IPS-18c (cell line): ENCODE results near the gene SUFU.

Source experiments
- H3K4me3 ChIP-seq: 2 replicates; pipeline ENCODE4 v1.7.0; 2013; ENCODE audit warnings: low read depth, mild to moderate bottlenecking, low read length, moderate library complexity; ENCODE audit not compliant: insufficient read depth
- H3K9me3 ChIP-seq: one replicate; pipeline ENCODE4 v1.6.1; 2013; ENCODE audit warnings: mild to moderate bottlenecking, low read length, moderate library complexity; ENCODE audit not compliant: control insufficient read depth, insufficient read depth

SUFU gene

GRCh38 chr10:102614888-102615287, 111.1 kb downstream of the SUFU start:
- no peaks in the 10 kb centered on the region for H3K9me3 ChIP-seq
- no peak overlapping the region for H3K4me3 ChIP-seq

DNA sequence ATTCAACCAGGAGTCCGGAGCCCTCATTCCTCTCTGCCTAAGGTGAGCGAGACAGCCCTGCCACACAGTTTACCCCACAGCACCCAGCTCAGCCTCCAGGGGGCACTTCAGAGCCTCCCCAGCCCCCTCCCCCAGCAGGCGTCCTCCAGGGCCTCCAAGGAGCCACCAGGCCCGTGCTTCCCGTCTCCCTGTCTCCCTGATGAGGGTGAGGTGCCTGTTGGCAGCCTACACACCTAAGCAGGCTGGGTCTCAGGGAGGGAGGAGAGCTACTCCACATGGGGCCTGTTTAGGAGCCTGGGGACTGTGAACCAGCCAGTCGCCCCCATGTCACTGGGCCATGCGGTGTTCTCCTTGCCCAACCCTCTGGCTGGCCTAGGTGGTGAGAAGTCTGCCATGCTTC, 111.6 kb downstream of the SUFU start:
- Histone ChIP-seq H3K9me3 (no peaks in the 10 kb centered on the region), H3K4me3 (no peak overlapping the region)

GRCh38 chr10:102616066-102616770, 112.4 kb downstream of the SUFU start:
- no peaks in the 10 kb centered on the region for H3K9me3 ChIP-seq
- no peak overlapping the region for H3K4me3 ChIP-seq

DNA sequence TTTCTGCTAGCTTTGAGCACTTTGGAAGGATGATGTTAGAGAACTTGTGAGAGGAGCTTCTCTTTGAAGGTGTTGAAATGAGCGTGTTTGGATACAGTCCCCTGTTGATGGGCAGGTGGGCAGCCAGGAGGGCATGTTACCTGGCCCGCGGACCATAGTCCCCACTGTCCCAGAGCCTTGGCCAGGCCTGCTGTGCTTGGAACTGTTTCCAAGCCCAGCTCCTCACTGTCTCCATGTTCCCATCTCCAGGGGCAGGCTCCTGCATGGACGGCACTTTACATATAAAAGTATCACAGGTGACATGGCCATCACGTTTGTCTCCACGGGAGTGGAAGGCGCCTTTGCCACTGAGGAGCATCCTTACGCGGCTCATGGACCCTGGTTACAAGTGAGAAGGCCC, 113.3 kb downstream of the SUFU start:
- H3K9me3 ChIP-seq, result no peaks in the 10 kb centered on the region
- no peak overlapping the region for H3K4me3 ChIP-seq

DNA sequence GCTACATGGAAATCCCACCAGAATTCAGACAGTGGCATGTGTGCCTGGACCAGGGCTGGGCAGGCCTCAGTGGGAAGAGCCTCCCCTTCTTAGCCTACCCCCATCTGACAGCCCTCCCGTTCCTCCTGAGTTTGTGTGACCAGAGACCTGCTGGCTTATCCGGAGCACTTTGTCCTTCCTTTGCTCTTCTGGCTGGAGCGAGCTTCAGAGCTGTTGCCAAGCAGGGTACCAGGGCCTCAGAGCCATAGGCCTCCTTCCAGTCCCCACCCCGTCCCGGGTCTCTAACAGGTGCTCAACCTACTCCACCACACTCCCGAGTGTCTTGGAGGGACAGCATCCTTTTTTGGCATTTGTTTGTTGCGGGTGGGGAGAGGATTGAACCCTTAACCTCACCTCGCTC, 114.0 kb downstream of the SUFU start:
- no peaks in the 10 kb centered on the region for H3K9me3 ChIP-seq
- H3K4me3 ChIP-seq, result no peak overlapping the region

DNA sequence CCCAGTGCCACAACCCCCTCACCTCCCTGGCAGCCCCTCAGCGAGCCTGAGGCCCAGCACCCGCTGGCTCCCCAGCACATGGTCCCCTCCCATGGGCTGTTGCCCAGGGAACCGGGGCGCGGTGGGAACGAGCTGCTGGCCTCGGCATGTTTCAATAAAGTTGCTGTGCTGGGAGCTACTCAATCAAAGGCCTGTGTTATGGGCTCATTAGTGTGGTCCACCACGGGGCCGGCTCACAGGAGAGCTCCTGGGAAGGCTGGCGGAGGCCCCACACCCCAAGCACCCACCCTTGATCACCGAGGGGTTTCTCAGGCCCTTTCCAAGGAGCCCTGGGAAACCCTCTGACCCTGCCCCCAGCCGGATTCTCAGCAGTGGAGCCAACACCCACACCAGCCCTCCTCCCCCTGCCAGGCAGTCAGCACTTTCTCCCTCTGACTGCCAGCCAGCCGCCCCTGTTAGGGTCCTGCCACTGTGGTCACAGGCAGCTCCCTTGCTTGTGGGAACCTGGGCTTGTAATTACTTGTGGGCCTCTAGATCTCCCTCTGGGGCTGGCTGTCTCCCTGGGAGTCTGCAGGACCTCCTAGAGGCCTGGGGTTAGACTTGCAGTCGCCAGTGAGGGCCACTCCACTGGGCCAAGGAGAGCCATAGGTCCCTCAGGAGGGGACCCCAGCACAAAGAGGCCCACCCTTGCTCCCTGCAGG, 115.7 kb downstream of the SUFU start:
- Histone ChIP-seq H3K9me3 (no peaks in the 10 kb centered on the region), H3K4me3 (no peak overlapping the region)

DNA sequence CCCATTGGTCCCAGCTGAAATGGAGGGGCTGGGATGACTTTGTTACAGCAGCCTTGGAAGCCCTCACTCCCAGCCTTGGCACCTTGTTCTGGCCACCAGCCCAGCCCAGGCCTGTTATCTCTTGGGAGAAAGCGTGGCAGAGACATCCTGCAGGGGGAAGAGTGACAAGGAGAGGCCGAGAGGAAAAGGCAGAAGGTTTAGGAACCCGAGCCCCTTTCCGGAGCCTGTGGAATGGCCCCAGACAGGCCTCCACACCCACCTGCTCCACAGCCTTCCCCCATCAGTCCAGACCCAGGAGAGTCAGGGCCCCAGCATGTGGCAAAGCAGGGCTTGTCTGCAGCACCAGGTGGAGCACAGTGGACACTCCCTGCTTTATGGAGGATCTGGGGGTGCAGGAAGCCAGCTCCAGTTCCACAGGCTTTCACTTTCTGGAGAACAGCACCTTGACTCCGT, 116.4 kb downstream of the SUFU start:
- H3K9me3 ChIP-seq, result no peaks in the 10 kb centered on the region
- no peak overlapping the region for H3K4me3 ChIP-seq

DNA sequence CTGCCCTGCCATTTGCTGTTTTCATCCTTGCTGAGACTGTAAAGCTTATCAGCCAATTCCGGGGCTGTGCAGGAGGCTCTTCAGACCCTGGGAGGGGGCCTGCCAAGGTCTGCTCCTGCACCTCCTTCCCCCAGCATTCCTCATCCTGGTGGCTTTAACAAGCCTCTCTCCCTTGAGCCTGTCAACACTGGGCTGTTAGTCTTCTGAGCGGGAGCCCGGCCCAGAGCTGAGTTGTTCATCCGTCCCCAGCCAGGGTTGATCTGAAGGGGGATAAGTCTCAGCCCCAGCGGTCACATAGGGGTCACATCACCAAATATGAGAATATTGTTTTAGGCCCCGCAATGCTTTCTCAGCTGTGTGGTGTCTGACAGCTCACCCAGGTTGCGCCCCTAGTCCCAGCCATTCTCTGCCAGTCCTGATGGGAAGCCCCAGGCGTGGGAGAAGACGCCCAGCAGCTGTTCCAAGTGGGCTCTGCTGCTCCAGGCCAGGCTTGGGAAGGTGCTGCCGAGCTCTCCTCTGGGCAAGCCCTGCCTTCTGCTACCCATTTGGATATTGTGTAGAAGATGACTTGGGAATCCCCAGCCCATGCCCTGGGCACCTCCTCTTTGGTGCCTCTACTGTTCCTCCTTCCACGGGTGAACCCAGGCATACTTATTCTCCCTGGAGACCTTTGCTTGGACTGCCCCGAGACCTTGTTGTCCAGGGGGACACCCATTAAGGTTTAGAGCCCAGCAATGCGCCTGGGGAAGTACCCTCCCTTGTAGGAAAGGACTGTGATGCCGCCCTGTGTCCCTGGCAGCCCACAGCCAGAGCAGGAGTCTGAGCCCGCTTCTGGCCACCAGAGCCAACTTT, 117.0 kb downstream of the SUFU start:
- Histone ChIP-seq H3K9me3 (no peaks in the 10 kb centered on the region), H3K4me3 (no peak overlapping the region)

DNA sequence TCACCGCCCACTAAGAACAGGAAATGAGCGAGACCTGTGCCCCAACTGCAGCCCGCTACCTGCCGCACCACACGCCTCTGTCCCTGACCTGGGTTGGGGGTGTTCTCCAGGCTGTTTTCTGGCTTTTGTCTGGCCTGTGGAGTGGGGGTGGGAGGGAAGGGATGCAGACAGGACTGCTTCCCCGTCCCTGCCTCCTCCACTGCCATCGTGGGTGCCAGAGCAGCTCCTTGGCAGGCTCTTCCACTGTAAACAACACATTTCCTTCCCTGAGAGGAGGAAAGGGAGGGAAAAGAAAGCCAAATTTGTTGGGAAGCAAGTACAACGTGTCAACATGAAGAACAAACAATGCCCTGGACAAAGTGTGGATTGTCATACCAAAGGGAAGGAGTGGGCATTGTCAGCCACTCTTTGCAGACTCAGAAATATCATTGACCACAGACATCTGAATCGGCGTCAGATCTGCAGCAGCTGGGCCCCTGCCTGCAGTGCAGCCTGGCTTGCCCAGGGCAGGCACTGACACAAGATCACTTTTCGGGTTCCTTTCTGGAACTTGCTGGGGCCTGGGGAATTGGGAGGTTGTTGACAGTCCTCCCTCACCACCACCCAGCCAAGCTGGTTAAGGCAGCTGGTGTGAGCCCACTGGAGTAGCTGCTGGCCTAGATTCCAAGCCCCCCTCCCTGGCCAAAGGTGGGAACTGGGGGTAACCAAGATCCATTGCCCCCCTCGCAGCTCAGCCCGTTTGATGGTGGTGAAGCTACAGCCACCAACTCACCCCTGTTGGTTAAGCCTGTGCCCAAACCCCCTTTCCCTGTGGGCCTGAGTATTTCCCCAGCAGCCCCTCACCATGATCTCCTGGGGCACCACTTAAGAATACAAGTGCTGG, 117.9 kb downstream of the SUFU start:
- Histone ChIP-seq H3K4me3 (no peak overlapping the region), H3K9me3 (peaks cover 3% of the 10 kb centered on the region)

GRCh38 chr10:102624094-102624493, 120.3 kb downstream of the SUFU start:
- Histone ChIP-seq H3K9me3 (peaks cover 3% of the 10 kb centered on the region), H3K4me3 (no peak overlapping the region)

GRCh38 chr10:102624751-102625645, 121.2 kb downstream of the SUFU start:
- H3K4me3 ChIP-seq, result no peak overlapping the region
- H3K9me3 ChIP-seq, result peaks cover 3% of the 10 kb centered on the region

DNA sequence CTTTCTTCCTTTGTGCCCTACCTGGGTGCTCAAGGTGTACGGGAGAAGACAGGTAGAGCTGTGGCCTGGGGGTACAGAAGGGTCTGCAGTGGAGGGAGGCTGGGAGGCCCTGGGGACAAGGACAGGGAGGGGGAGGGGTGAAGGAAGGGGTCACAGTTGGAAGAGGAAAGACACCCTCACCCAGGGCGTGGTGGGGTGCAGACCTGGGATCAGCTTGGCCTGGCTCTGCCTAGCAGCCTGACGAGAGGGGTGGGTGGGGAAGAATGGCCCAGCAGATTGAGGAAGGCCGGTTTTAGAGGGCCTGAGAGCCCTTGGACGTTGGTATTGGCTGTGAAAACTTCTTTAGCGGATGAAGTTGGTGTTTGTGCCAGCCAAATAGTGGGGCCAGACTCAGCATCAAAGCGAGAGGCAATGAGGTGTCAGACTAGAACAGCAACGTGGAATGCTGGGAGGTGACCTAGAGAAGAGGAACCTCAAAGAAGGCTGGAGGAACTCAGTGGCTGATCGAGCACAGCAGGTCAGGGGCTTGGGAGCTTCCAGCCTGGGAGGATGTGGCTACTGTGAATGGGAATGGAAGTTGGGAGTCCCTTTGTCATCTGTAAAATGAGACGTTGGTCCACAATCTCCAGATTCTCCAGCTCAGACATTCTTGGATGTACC, 122.4 kb downstream of the SUFU start:
- Histone ChIP-seq H3K4me3 (no peak overlapping the region), H3K9me3 (peaks cover 3% of the 10 kb centered on the region)

DNA sequence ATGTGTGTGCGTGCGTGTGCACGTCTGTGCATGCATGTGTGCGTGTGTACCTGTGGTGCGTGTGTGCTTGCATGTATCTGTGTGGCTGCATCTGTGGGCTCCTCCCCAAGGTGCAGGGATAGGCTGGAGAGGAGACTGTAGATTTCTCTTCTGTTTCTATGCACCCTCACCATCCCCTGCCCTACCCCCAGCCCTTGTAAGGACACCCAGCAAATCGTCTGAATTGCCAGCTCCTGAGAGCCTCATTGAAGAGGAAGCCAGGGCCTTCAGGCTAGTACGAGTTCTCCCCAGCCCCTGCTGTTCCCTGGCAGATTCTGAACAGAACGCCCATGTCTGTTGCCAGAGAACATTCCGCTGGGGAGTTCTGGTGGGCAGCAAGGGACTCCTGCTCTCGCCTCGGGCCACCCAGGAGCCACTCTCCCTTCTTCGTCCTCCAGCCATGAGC, 123.5 kb downstream of the SUFU start:
- peaks cover 3% of the 10 kb centered on the region for H3K9me3 ChIP-seq
- no peak overlapping the region; the same call in 1 of the 2 replicates for H3K4me3 ChIP-seq

DNA sequence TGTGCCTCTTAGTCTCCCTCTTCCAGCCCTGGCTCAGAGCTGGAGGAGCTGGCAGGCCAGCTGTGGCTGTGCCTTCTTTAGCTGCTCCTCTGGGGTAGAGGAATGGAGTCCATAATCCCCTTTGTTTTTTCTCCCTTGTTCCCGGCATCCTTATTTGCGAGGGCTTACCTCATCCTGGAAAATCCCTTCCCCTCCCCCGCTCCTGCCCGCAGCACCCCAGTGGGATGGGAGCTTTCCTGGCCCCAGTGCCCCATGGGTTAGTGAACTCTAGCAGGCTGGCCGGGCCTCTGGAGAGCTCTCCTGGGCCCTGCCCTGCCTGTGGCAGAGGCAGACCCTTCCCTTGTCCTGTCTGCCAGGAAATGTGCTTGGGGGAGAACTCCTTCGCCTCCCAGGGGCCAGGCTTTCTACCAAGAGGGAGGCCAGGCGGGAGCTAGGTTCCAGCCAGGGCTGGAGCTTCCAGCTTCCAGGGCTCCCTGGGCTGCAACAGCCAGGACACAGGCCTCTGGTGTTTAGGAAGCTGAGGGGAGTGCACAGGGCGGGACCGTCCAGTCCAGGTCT, 124.0 kb downstream of the SUFU start:
- no peak overlapping the region for H3K4me3 ChIP-seq
- H3K9me3 ChIP-seq, result peaks cover 3% of the 10 kb centered on the region

GRCh38 chr10:102628451-102628911, 124.7 kb downstream of the SUFU start:
- H3K9me3 ChIP-seq, result peaks cover 3% of the 10 kb centered on the region
- H3K4me3 ChIP-seq, result no peak overlapping the region
